GM19467 (cell line): ENCODE measurements around the gene RNF40.
A peak's percentile ranks its signal among the peaks of the same experiment; 100 is the strongest.

Experiments used
- ATAC-seq: cut with Tn5 transposase; IDR thresholded peaks from one replicate; pipeline ENCODE4 v1.9.1; 2021; ENCODE audit warnings: mild to moderate bottlenecking, moderate library complexity; ENCODE audit not compliant: unreplicated experiment

The RNF40 gene

DNA sequence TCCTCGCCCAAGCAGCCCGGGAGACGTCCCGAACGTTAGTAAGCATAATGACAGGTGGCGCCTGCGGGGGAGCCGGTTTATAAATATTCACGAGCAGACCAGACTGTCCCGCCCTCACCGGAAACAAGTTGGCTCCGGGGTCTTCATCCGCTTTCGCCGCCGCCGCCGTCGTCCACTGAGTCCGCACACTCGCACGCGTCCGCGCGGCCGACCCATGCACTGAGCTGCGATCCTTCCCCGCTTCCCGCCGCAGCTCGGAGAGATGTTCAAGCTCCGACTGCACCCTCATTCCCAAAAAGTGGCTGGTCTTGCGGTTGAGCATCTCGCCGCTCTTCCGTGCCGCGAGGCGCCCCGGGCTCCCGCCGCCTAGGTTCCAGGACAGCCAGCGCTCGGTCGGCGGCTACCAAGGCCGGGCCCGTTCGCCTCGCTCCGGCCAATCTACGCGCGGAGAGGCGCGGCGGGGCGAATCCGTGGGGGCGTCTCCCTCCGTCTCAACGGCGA is 645 bp upstream of the RNF40 start:
- peak; percentile 25 for ATAC-seq

DNA sequence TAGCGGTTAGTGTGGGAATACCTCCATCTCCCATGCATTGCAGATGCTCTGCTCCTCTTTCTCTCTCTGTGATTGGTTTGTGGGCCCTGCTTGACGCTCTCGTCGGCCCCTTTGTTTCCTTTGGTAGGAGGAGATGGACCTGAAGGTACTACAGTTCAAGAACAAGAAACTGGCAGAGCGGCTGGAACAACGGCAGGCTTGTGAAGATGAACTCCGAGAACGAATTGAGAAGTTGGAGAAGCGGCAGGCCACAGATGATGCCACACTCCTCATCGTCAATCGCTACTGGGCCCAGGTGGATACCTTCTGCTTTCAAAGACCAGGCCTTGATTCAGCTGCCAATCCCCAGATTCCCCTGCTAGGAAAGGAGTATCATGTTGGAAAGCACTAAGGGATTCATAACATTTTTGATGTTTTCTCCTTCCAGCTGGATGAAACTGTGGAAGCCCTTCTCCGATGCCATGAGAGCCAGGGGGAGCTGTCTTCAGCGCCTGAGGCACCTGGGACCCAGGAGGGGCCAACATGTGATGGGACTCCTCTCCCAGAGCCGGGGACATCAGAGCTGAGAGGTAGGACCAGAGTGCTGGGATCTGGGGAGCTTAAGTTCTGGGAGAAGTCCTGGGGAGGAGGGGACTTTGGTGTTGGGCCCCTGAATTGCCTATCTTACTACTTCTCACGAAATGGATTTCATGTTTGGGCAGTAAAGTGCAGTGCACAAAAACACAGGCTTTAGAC is 1.0 kb downstream of the RNF40 start:
- no peak for ATAC-seq

DNA sequence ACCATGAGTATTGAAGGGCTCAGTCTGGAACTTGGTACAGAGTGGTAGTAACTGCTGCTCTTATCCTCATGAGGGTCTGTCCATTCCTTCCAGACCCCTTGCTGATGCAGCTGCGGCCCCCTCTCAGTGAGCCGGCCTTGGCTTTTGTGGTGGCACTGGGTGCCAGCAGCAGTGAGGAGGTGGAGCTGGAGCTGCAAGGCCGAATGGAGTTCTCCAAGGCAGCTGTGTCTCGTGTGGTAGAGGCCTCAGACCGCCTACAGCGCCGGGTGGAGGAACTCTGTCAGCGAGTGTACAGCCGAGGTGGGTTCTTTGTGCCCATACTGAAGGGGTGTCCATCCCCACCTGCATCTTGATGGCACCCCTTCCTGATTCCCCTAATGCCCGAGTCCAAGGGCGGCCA is 2.0 kb downstream of the RNF40 start:
- ATAC-seq = no peak

DNA sequence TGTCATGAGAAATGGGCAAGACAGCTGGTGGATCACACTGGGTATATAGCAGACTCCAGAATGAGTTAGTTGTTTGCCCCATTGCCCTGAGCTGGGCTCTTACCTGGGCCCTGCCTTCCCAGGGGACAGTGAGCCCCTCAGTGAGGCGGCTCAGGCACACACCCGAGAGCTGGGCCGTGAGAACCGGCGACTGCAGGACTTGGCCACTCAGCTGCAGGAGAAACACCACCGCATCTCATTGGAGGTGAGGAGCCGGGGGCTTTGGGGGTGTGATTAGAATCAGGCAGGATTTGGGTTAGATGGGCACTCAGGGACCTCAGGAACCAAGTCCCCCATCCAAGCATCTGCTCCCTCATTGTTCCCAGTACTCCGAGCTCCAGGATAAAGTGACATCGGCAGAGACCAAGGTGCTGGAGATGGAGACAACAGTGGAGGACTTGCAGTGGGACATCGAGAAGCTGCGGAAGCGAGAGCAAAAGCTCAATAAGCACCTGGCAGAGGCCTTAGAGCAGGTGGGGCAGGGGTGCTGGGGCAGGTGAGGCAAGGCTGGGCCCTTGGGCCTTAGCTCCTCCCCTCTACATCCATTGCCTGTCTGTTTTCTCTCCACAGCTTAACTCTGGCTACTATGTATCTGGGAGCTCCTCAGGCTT is 2.8 kb downstream of the RNF40 start:
- no peak for ATAC-seq

DNA sequence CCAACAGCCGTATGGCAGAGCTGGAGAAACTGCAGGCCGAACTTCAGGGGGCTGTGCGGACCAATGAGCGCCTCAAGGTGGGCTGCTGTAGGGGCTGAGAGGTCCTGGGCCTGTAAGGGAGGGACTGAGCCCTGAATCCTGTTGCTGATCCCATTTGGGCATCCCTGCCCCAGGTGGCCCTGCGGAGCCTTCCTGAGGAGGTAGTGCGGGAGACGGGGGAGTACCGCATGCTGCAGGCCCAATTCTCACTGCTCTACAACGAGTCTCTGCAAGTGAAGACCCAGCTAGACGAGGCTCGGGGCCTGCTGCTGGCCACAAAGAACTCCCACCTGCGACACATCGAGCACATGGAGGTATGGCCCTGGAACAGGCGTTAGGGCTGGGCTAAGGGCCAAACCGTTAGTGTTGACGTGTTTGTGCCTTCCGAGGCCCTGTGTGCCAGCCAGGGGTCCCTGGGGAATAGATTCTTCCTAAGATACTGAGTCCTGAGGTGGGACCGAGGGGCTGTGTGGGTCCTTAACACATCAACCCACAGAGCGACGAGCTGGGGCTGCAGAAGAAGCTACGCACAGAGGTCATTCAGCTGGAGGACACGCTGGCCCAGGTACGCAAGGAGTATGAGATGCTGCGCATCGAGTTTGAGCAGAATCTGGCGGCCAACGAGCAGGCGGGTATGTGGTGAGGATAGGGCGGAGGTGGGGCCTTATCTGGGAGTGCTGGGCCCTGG is 4.2 kb downstream of the RNF40 start:
- no peak for ATAC-seq

DNA sequence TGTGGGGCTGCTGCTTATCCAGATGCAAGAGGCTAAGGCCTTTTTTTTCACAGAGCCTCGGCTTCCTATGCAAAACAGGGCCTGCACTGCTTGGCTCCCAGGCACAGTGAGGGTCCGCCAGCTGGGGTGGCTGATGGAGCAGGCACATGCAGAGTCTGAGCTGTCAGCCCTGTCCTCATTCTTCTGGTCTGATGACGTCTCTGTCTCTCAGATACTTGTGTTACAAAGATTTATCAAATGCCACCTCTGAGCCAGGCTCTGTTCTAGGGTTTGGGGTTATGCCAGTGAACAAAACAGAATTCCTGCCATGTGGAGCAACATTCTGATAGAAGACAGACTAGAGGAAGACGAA is 4.8 kb downstream of the RNF40 start:
- ATAC-seq = no peak

DNA sequence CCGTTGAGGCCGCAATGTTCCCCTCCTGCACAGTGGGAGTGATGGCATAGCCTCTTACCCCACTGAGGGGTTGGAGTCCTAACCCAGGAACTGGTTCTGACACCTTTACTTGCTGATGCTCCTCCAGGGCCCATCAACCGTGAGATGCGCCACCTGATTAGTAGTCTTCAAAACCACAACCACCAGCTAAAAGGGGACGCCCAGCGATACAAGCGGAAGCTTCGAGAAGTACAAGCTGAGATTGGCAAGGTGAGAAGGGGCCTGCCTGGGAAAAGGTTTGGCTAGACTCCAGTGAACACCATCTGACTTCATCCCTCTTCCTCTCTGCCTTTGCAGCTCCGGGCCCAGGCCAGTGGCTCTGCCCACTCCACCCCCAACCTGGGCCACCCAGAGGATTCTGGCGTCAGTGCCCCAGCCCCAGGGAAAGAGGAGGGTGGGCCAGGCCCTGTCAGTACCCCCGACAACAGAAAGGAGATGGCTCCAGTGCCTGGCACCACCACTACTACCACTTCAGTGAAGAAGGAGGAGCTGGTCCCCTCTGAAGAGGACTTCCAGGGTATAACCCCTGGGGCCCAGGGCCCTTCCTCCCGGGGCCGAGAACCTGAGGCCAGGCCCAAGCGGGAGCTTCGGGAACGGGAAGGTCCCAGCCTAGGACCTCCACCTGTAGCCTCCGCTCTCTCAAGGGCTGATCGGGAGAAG is 5.8 kb downstream of the RNF40 start:
- ATAC-seq = no peak

DNA sequence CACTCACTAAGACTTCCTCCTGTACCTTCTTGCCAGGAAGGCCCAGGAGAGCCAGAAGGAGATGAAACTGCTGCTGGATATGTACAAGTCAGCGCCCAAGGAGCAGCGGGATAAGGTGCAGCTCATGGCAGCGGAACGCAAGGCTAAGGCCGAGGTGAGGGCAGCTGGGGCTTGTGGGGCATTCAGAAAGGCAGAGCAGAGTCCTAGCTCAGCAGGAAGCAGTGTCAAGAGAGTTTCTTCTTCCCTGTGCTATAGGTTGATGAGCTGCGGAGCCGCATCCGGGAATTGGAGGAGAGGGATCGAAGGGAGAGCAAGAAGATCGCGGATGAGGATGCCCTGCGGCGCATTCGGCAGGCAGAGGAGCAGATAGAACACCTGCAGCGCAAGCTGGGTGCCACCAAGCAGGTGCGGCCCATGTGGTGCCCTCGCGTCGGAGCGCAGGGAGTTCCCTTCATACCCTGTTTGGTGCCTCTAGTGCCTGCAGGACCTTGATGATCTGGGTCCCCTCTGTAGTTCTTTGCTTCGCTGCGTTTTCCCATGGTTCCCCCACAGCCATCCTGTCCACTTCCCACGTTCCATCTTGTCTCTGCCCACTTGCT is 6.6 kb downstream of the RNF40 start:
- no peak for ATAC-seq

DNA sequence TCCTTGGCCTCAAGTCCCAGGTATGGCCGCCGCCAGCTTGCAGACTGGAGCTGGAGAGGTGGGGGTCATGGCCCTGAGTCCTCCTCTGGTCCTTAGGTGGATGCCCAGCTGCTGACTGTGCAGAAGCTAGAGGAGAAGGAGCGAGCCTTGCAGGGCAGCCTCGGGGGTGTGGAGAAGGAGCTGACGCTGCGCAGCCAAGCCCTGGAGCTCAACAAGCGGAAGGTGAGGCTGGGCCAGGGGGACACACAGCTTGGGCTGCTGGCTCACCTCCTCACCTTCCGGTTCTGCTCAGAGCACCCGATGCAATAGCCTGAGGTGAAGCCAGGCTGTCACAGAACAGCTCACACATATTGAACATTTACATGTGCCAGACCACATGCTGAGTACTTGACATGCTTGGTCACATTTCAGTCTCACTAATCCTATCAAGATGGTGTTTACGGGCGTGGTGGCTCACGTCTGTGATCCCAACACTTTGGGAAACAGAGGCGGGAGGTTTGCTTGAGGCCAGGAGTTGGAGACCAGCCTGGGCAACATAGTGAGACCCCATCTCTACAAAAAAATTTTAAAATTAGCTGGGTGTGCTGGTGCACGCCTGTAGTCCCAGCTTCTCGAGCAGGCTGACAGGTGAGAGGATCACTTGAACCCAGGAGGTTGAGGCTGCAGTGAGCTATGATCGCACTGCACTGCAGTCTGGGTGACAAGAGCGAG is 7.4 kb downstream of the RNF40 start:
- ATAC-seq = no peak

DNA sequence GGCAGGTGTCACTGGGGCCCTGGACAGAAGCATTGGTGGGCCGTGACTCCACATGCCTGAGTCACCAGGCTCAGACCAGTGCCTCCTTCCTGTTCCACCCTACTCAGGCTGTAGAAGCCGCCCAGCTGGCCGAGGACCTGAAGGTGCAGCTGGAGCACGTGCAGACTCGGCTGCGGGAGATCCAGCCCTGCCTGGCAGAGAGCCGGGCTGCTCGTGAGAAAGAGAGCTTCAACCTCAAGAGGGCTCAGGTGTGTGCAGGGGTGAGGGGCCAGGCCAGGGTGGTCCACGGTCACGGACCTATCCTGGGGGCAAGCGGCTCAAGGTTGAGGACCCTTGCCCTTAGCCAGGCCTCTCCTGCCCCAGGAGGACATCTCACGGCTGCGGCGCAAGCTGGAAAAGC is 9.6 kb downstream of the RNF40 start:
- ATAC-seq = no peak

DNA sequence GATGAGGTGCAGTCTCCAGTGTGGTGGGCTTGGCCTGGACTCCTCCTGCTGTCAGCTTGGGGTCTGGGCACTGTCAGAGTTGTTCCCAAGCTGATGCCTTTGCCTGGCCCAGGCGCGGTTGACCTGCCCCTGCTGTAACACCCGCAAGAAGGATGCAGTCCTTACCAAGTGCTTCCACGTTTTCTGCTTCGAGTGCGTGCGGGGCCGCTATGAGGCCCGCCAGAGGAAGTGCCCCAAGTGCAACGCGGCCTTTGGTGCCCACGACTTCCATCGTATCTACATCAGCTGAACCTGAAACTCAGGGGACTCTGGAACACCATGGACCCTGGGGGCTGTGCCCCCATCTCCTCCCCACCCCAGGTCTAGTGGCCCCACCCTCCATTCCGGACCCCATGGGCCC is 11.7 kb downstream of the RNF40 start:
- no peak for ATAC-seq

DNA sequence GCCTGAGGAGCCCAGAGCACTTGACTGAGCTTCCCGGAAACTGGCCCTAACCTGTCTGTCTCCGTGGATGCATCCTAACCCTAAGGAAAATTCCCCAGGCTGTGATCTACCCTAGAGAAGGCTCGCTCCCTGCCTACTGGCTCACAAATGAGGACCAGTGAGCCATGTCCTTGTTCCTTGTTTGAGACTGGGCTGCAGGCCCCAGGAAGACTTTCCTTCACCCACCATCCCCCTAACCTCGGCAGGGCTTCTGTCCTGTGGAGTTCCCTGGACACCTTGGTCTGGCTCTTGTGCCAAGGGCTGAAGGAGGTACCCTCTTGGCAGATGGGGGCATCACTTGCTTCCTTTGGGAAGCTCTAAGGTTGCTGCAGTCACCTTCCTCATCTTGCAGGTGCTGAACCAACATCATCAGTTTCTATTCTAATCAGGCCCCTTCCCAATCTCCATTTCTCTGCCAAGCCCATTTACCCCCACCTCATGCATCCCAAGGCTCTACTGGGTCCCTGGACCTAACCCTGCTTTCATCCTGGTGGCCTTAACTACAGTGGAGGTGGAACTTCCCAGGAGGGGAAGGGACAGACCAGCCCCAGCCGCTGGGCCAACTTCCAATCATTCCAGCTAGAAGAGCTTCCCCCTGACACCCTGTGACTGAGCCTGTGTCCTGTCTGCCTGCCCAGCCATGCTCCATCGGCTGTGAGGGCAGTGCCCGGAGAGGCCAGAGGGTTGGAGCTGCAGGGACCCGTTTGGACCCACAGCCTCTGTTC is 12.4 kb downstream of the RNF40 start:
- ATAC-seq = no peak

DNA sequence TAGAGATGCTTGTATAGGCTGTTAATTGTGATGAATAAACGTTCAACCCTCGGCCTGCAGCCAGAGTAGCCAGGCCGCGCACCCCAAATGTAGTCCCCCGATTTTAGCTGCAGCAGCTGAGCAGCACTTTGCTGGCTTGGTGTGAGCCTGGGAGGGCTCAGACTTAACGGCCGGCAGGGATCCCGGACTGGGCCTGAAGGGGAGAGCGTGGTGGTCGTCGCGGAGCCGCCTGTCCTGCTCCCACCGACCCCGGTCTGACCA is 12.9 kb downstream of the RNF40 start:
- ATAC-seq = no peak

DNA sequence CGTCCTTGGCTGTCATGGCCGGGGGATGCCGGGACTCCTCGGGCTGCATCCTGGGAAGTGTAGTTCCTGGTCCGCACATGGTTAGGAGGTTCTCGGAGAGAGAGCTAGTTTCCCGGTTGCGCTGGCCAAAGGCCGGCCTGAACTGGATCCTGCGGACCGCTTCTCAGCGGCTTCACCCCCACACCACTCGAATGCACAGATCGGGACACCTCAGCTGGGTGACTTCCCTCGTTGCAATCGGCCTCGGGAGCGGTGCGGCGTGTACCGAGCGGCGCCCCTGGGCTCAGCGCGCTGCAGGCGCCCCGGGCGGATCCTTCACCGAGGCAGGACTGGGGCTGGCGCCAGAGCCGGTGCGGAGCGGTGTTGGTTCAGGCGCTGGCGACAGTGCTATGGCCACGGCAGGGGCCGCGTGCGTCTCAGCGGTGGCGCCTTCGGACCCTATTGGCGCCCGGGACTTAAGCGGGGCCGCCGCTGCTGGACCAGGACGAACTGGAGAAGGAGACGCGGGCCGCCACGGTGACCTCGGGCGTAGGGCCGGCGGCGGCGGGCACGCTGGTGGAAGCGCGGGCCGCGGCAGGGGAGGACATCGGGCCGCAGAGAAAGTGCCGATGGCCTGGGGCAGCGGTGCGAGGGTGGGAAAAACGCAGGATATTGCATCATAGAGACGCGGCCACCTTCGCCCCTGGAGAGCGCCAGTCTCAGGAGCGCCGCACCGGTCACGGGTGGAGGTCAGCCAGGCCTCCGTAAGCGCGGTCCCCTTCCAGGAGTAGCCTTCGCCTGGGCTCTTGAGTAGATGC is 13.5 kb downstream of the RNF40 start:
- ATAC-seq = no peak

DNA sequence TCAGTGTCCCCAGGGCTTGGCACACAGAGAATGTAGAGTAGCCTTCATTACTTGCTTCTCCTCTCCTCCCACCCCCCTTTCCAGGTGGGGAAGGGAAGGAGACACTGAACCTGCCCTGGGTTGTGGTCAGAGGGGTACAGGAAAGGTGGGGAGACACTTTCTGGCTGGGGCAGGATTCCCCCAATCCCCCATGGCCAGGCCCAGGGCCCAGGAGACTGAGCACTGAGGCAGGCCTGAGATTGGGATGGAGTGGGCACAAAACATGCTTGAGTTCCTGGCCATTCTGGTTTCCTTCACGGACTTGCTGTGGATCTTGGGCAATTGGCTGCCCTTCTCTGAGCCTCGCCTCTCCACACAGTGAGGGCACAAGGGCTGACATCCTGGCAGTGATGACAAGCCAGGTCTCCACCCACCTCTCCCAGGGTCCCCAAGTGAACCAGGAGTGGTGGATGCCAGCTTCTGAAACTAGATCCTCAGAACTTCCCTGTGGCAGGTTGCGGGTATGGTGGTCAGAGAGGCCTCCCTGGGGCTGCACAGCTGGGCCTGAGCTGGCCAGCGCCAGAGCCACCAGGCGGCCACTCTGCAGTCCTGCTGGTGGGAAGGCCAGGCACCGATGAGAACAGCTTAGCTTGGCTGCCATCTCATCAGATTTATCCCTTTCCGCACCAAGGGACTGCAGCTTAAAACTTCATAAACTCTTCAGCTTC is 15.6 kb downstream of the RNF40 start:
- ATAC-seq = no peak

DNA sequence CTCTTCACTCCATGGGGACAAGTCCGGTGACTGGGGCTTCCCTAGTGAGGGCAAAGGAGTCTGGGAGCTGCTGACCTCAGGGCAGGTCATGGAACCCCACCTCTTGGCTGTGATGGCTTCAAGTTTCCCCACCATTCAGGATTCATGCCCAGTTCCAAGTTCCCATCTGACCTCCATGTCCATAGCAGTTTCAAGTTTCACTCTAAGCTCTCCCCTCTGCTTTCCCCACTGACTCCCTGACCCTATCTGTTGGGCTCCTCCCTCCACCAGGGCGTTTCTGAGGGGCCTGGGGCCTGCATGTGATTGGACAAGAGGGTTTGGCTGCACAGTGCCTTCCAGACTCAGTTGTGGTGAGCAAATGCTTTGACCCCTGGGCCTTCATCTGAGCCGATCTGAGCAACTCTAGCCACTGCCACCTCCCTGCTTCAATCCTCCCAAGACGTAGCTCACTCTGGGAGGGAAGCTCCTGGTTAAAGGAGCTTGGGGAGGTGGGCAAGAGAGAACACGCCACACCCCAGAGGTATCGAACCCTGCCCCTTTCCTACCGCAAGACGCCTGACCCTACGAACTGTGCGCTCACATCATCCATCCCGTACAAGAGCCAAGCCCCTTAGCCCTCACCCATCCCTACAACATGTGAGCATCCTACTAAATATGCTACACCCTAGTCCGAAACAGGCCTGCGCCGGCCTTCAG is 16.6 kb downstream of the RNF40 start:
- no peak for ATAC-seq

DNA sequence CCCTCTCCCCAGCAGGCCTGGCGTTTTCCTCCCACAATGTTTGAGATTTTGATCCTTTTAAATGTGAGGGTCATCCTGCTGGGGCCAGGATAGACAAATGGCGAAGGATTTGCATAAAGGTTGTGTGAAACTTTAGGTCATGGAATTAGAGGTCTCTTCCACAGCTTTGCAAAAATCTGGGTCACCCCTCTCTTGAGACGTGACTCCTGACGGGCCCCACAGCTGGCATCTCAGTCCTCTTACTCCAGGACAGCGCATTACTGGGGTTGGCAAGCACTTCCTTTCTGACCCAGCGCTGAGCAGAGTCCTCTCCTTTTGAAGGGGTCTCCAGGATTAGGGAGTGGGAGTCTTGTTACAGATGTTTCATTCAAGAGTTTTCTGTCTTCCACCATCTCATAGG is 17.5 kb downstream of the RNF40 start:
- ATAC-seq = no peak

DNA sequence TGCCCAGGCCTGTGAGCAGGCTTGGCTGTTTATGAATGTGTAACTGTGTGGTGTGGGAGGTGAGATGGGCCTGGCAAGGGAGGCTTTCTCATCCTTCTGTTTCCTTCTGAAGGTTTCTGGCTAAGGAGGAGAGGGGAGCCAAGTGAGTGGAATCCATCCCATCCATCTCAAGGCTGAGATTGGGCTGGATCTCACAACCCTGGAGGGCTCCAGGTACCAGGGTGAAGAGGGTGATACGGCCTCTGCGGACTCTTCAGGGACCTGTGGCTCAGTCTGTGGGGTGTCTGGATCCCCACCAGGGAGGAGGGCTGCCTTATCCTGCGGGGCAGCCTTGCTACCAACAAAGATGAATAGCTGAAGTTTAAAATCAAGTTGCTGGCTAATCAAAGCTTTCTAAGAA is 17.9 kb downstream of the RNF40 start:
- no peak for ATAC-seq
